ENCODE measurements around the gene PNPLA3. TPM values are rescaled to one million over a fixed set of nuclear protein-coding genes. Genes with fewer than 3 reads are reported as not detected.

PNPLA3 gene
- total RNA-seq, 1 experiment from 2014 or later = 4.9 TPM

- H3K4me3 ChIP-seq (ENCODE audit: low read depth in 2 of 2, low read length in 2 of 2) = no peak overlapping the region
- intact Hi-C loops (cut with micrococcal nuclease; ENCODE audit: unreplicated experiment) (no loop called here), in situ Hi-C loops (cut with HindIII; ENCODE audit: low pct_unique_long_range_greater_than_20kb, low sequenced_read_pairs) (no loop called here)
- no peaks in the 10 kb centered on the region for H3K9me3 ChIP-seq (ENCODE audit: control insufficient read depth, insufficient read depth, low read depth, low read length)
- TF ChIP-seq POLR2AphosphoS5 (IDR thresholded peaks at IDR 0.05; ENCODE audit: low read depth, low read length) (no peak), TCF7L2 (IDR thresholded peaks at IDR 0.05; ENCODE audit: low read depth, low read length) (no peak), SIN3A (IDR thresholded peaks at IDR 0.05; ENCODE audit: borderline replicate concordance, insufficient read depth, low read depth, low read length) (no peak), CTCF (IDR thresholded peaks at IDR 0.05) (no peak), REST (IDR thresholded peaks at IDR 0.05; ENCODE audit: insufficient read depth in 1 of 2, low read depth in 2 of 2, low read length in 1 of 2) (no peak)
- no peaks in the 10 kb centered on the region; the same call in 1 of the 2 replicates for H3K27me3 ChIP-seq (ENCODE audit: control insufficient read depth, insufficient read depth, low read length)
- H3K36me3 ChIP-seq (ENCODE audit: control insufficient read depth, insufficient read depth, low read length) = no peaks in the 10 kb centered on the region
- no peak overlapping the region for H3K27ac ChIP-seq (ENCODE audit: low read length)
- H3K4me1 ChIP-seq (ENCODE audit: control insufficient read depth, insufficient read depth, low read length) = no peaks in the 10 kb centered on the region
- CTCF ChIA-PET = no interaction called here
- POLR2A ChIA-PET = no interaction called here
- ATAC-seq (no peak), DNase-seq (ENCODE audit: low read depth, low spot score) (no peak)
- no TSS peak for BruUV-seq (replicated peaks)
These were observed 43.6 kb upstream of the PNPLA3 start for GRCh38 chr22:43879901-43880540.

- no peak overlapping the region for H3K27ac ChIP-seq (ENCODE audit: low read length)
- H3K4me1 ChIP-seq (ENCODE audit: control insufficient read depth, insufficient read depth, low read length) = no peaks in the 10 kb centered on the region
- no peak for TF ChIP-seq TCF7L2 (IDR thresholded peaks at IDR 0.05; ENCODE audit: low read depth, low read length)
- no peak for TF ChIP-seq POLR2AphosphoS5 (IDR thresholded peaks at IDR 0.05; ENCODE audit: low read depth, low read length)
- TF ChIP-seq SIN3A (IDR thresholded peaks at IDR 0.05; ENCODE audit: borderline replicate concordance, insufficient read depth, low read depth, low read length) = no peak
- TF ChIP-seq REST (IDR thresholded peaks at IDR 0.05; ENCODE audit: insufficient read depth in 1 of 2, low read depth in 2 of 2, low read length in 1 of 2) = no peak
- TF ChIP-seq CTCF (IDR thresholded peaks at IDR 0.05) = no peak
- intact Hi-C loops (cut with micrococcal nuclease; ENCODE audit: unreplicated experiment) = no loop called here
- H3K4me3 ChIP-seq (ENCODE audit: low read depth in 2 of 2, low read length in 2 of 2) = no peak overlapping the region
- ChIA-PET CTCF (no interaction called here), POLR2A (no interaction called here)
- no peaks in the 10 kb centered on the region for H3K36me3 ChIP-seq (ENCODE audit: control insufficient read depth, insufficient read depth, low read length)
- no TSS peak for BruUV-seq (replicated peaks)
- in situ Hi-C loops (cut with HindIII; ENCODE audit: low pct_unique_long_range_greater_than_20kb, low sequenced_read_pairs) = no loop called here
- no peak for ATAC-seq
- no peak for DNase-seq (ENCODE audit: low read depth, low spot score)
- H3K9me3 ChIP-seq (ENCODE audit: control insufficient read depth, insufficient read depth, low read depth, low read length) = no peaks in the 10 kb centered on the region
- H3K27me3 ChIP-seq (ENCODE audit: control insufficient read depth, insufficient read depth, low read length) = no peaks in the 10 kb centered on the region
These were observed 43.0 kb upstream of the PNPLA3 start for GRCh38 chr22:43880541-43880991.

All from Panc1 (cell line).